Stomach (tissue), 9 donors: ENCODE data around the gene ZSCAN9. TPM values are rescaled to one million over a fixed set of nuclear protein-coding genes. Genes with fewer than 3 reads are reported as not detected.

Experiments
- DNase-seq, 2 donors: peaks; one replicate each; pipeline versions ENCODE4 v3.0.0 to v3.0.0-alpha.2; 2013 to 2019
- H3K27ac ChIP-seq, 5 donors: fragments of 200-600 bp in 4 of 5; sonication (generic) in 4 of 5; one replicate each; pipeline ENCODE4 v1.5.1; 2013 to 2019; ENCODE audit warnings: mild to moderate bottlenecking in 1 of 5, moderate library complexity in 1 of 5
- H3K27me3 ChIP-seq, 3 donors: fragments of 200-600 bp; sonication (generic); one replicate each; pipeline ENCODE4 v1.5.1; 2017 to 2019; ENCODE audit warnings: mixed run types in 1 of 3
- H3K36me3 ChIP-seq, 4 donors: fragments of 200-600 bp; sonication (generic); 1 replicate in 3 of 4; 2 replicates in 1 of 4; pipeline ENCODE4 v1.5.1; 2016 to 2019
- H3K4me1 ChIP-seq, 4 donors: fragments of 200-600 bp; sonication (generic); one replicate each; pipeline ENCODE4 v1.5.1; 2016 to 2019
- H3K4me3 ChIP-seq, 4 donors: fragments of 200-600 bp; sonication (generic) in 3 of 4; one replicate each; pipeline ENCODE4 v1.5.1; 2016 to 2019; ENCODE audit warnings: mild to moderate bottlenecking in 1 of 4
- H3K9me3 ChIP-seq, 4 donors: fragments of 200-600 bp; sonication (generic); one replicate each; pipeline ENCODE4 v1.5.1; 2016 to 2019
- CTCF ChIP-seq, 7 experiments: fragments of 450-650 bp in 4 of 7; fragments of 200-600 bp in 3 of 7; sonication (generic) in 3 of 7; IDR thresholded peaks; one replicate each; pipeline ENCODE4 v1.5.1; 2016 to 2019; ENCODE audit warnings: antibody characterized with exemption in 7 of 7, control low read depth in 2 of 7, mild to moderate bottlenecking in 1 of 7
- EP300 ChIP-seq: sonication (generic); formaldehyde crosslinking; IDR thresholded peaks from one replicate; pipeline ENCODE4 v1.6.1; 2017; ENCODE audit warnings: antibody characterized with exemption
- POLR2A ChIP-seq, 4 donors: fragments of 450-650 bp; IDR thresholded peaks; one replicate each; pipeline ENCODE4 v1.6.1; 2016; ENCODE audit warnings: antibody characterized with exemption in 4 of 4, control low read depth in 2 of 4, mild to moderate bottlenecking in 1 of 4, moderate library complexity in 1 of 4
- POLR2AphosphoS5 ChIP-seq, 3 donors: sonication (generic); formaldehyde crosslinking; IDR thresholded peaks; one replicate each; pipeline ENCODE4 v1.6.1; 2016; ENCODE audit warnings: antibody characterized with exemption in 3 of 3
- WGBS, 5 donors: extraction: QIAGEN DNeasy Blood & Tissue Kit in 3 of 5; methylation state at CpG; one replicate each; pipeline versions ENCODE4 v1.1.5 to v1.1.7; 2013 to 2018; 5-methylcytosine and 5-hydroxymethylcytosine counted together
- intact Hi-C: fragments of 100-400 bp; cut with DNase I; formaldehyde crosslinking; loops from one replicate; pipeline ENCODE4 v1.15.1; 2023; ENCODE audit warnings: low total_unique reads
- polyA plus RNA-seq, 3 donors: library from polyadenylated mRNA; stranded (reverse); fragments of 200-250 nt; gene quantifications; one replicate each; pipeline ENCODE4 v1.2.3, GENCODE V29; 2013
- total RNA-seq, 5 donors: library from RNA; depleted of rRNA; stranded (reverse); fragments of >200 nt; gene quantifications; one replicate each; pipeline versions ENCODE4 v1.1.0 to v1.2.3, GENCODE V29; 2014 to 2016
- donor health status: healthy with polysubstance abuse.
- donor health status: Bipolar disorder and iron deficiency.
- donor health status: healthy.

ZSCAN9 gene
- total and polyA plus RNA-seq, 8 donors = 1.8 to 37.9 (median 7.5) TPM

- no peak overlapping the region for H3K27ac ChIP-seq
- no peak for DNase-seq
- no peak overlapping the region for H3K4me3 ChIP-seq
- no peaks in the 10 kb centered on the region for H3K27me3 ChIP-seq
- TF ChIP-seq POLR2AphosphoS5 (IDR thresholded peaks at IDR 0.05) = no peak
- TF ChIP-seq CTCF (IDR thresholded peaks at IDR 0.05) = no peak
- no peaks in the 10 kb centered on the region for H3K9me3 ChIP-seq
- H3K4me1 ChIP-seq = no peaks in the 10 kb centered on the region
- intact Hi-C loops = no loop called here
- H3K36me3 ChIP-seq = peaks cover 25 to 65% (median 60%) of the 10 kb centered on the region in 4 donors
Observed at GRCh38 chr6:28274888-28275287, 49.8 kb downstream of the ZSCAN9 start.

GRCh38 chr6:28277746-28278145 lies 52.7 kb downstream of the ZSCAN9 start:
- no peaks in the 10 kb centered on the region for H3K9me3 ChIP-seq
- no peak overlapping the region for H3K27ac ChIP-seq
- no peak for DNase-seq
- H3K36me3 ChIP-seq = peaks cover 16 to 50% (median 49%) of the 10 kb centered on the region in 4 donors
- TF ChIP-seq EP300 (no peak), POLR2AphosphoS5 (IDR thresholded peaks at IDR 0.05) (no peak), CTCF (IDR thresholded peaks at IDR 0.05) (no peak), POLR2A (IDR thresholded peaks at IDR 0.05) (no peak)
- WGBS, 5 donors = 76 to 85% (median 79%) methylated on average over 3 of the region's 3 CpGs
- peaks cover 0 to 18% (median 16%) of the 10 kb centered on the region in 4 donors for H3K4me1 ChIP-seq
- intact Hi-C loops = no loop called here
- no peak overlapping the region for H3K4me3 ChIP-seq
- H3K27me3 ChIP-seq = no peaks in the 10 kb centered on the region

- no peak for DNase-seq
- Histone ChIP-seq H3K4me3 (peak overlapping the region; percentile 49 to 75 (median 56)), H3K27me3 (no peaks in the 10 kb centered on the region), H3K36me3 (peaks cover 14 to 42% (median 39%) of the 10 kb centered on the region in 4 donors), H3K27ac (peak overlapping the region in 2 of 5 donors; percentile 54 to 76), H3K4me1 (peaks cover 0 to 19% (median 16%) of the 10 kb centered on the region in 4 donors), H3K9me3 (no peaks in the 10 kb centered on the region)
- WGBS, 5 donors = 31 to 46% (median 34%) methylated on average over 3 of the region's 3 CpGs
- intact Hi-C loops = no loop called here
- TF ChIP-seq EP300 = no peak
- TF ChIP-seq POLR2A (IDR thresholded peaks at IDR 0.05) = no peak
- no peak for TF ChIP-seq CTCF (IDR thresholded peaks at IDR 0.05)
- TF ChIP-seq POLR2AphosphoS5 (IDR thresholded peaks at IDR 0.05) = no peak
Observed at GRCh38 chr6:28280595-28281287, 55.7 kb downstream of the ZSCAN9 start.

- DNase-seq = peak; percentile 72 to 90
- H3K36me3 ChIP-seq = peaks cover 8 to 42% (median 39%) of the 10 kb centered on the region in 4 donors
- peak within 1 kb of the TSS; percentile 49 to 75 (median 56) for H3K4me3 ChIP-seq
- intact Hi-C loops = no loop called here
- peak within 1 kb of the TSS in 3 of 5 donors; percentile 54 to 76 (median 60) for H3K27ac ChIP-seq
- WGBS, 5 donors = 0 to 4% (median 1%) methylated on average over 24 to 50 of the region's 50 CpGs
- no peaks in the 10 kb centered on the region for H3K27me3 ChIP-seq
- peak in 2 of 3 donors; percentile 16 to 34 for TF ChIP-seq POLR2AphosphoS5 (IDR thresholded peaks at IDR 0.05)
- TF ChIP-seq EP300 = no peak
- H3K9me3 ChIP-seq = no peaks in the 10 kb centered on the region
- H3K4me1 ChIP-seq = peaks cover 0 to 19% (median 16%) of the 10 kb centered on the region in 4 donors
Observed at GRCh38 chr6:28281288-28282064, 56.4 kb downstream of the ZSCAN9 start, which contains the start of gene PGBD1. PGBD1 (plus strand) TSS chr6:28281572; CDS start chr6:28283814, 2,242 bp downstream.
